GM18505 (cell line): ENCODE results near the gene RPRD2.

Source experiments
- ATAC-seq: cut with Tn5 transposase; IDR thresholded peaks from one replicate; pipeline ENCODE4 v1.9.1; 2021; ENCODE audit not compliant: unreplicated experiment
- POLR2A ChIP-seq: IDR thresholded peaks from 4 replicates; pipeline ENCODE4 v1.6.1; 2011; ENCODE audit warnings: borderline replicate concordance; ENCODE audit not compliant: insufficient read depth, insufficient read length; ENCODE audit errors: extremely low read depth

The RPRD2 gene

GRCh38 chr1:150515328-150516049 lies 151.5 kb downstream of the RPRD2 start, which contains the start of gene FALEC:
Gene FALEC, plus strand, starts transcription at chr1:150515752.
- peak; percentile 49 for TF ChIP-seq POLR2A
- ATAC-seq = peak; percentile 95

GRCh38 chr1:150516050-150516591 lies 152.2 kb downstream of the RPRD2 start:
- no peak for ATAC-seq
- TF ChIP-seq POLR2A = no peak

GRCh38 chr1:150516616-150517015 lies 152.7 kb downstream of the RPRD2 start:
- no peak for ATAC-seq

GRCh38 chr1:150521196-150521968 lies 157.4 kb downstream of the RPRD2 start:
- no peak for ATAC-seq
- no peak for TF ChIP-seq POLR2A

More at GRCh38 chr1:150516616-150517015, 152.7 kb downstream of the RPRD2 start:
- TF ChIP-seq POLR2A = no peak

- no peak for ATAC-seq
- TF ChIP-seq POLR2A = no peak
Measured at GRCh38 chr1:150525348-150525747, 161.4 kb downstream of the RPRD2 start.
